Measurements from ENCODE around the gene FGD1. TPM values are rescaled to one million over a fixed set of nuclear protein-coding genes. Genes with fewer than 3 reads are reported as not detected.

FGD1 gene
- total RNA-seq, 1 donor from 2014 or later: 18.0 TPM

GRCh38 chrX:54496936-54497335, 902 bp upstream of the FGD1 start:
- Histone ChIP-seq H3K4me2 (ENCODE audit: low read length) (peak overlapping the region; percentile 90), H3K4me1 (ENCODE audit: insufficient read depth, low read length) (peaks cover 22% of the 10 kb centered on the region), H3K36me3 (ENCODE audit: insufficient read depth, low read length) (no peaks in the 10 kb centered on the region), H3K9ac (ENCODE audit: low read length) (no peak overlapping the region), H3K9me3 (ENCODE audit: insufficient read depth, low read depth, low read length) (no peaks in the 10 kb centered on the region), H3K79me2 (ENCODE audit: insufficient read depth, low read length) (peaks cover 27% of the 10 kb centered on the region), H3K4me3 (ENCODE audit: insufficient read depth, low read depth, low read length) (no peak overlapping the region), H3K27ac (ENCODE audit: low read depth, low read length) (no peak overlapping the region), H3K27me3 (ENCODE audit: insufficient read depth, low read length) (no peaks in the 10 kb centered on the region), H2AFZ (ENCODE audit: low read depth, low read length) (no peak overlapping the region), H4K20me1 (ENCODE audit: insufficient read depth, low read length) (peaks cover 3% of the 10 kb centered on the region)
- Mint-ChIP-seq H3K9me3 (ENCODE audit: unreplicated experiment) (peaks cover 2% of the 10 kb centered on the region), H3K4me3 (ENCODE audit: unreplicated experiment) (peak overlapping the region; percentile 81), H3K27ac (ENCODE audit: unreplicated experiment) (peak overlapping the region; percentile 54), H3K36me3 (ENCODE audit: low read depth, unreplicated experiment) (no peaks in the 10 kb centered on the region), H3K27me3 (ENCODE audit: low read depth, unreplicated experiment) (no peaks in the 10 kb centered on the region), H3K4me1 (ENCODE audit: low read depth, unreplicated experiment) (peaks cover 19% of the 10 kb centered on the region)
- DNase-seq (ENCODE audit: low read depth) (no peak), FAIRE-seq (no peak)
- TF ChIP-seq CTCF (IDR thresholded peaks at IDR 0.05; ENCODE audit: insufficient read depth, low read depth, low read length) (no peak), EZH2 (IDR thresholded peaks at IDR 0.05; ENCODE audit: insufficient read depth, low read length) (no peak)

GRCh38 chrX:54496517-54496852, 451 bp upstream of the FGD1 start:
- FAIRE-seq (no peak), DNase-seq (ENCODE audit: low read depth) (no peak)
- peaks cover 32% of the 10 kb centered on the region for H3K79me2 ChIP-seq (ENCODE audit: insufficient read depth, low read length)
- H3K9me3 ChIP-seq (ENCODE audit: insufficient read depth, low read depth, low read length): no peaks in the 10 kb centered on the region
- no peaks in the 10 kb centered on the region for H3K27me3 ChIP-seq (ENCODE audit: insufficient read depth, low read length)
- H3K27ac ChIP-seq (ENCODE audit: low read depth, low read length): no peak overlapping the region
- Mint-ChIP-seq H3K4me1 (ENCODE audit: low read depth, unreplicated experiment) (peaks cover 21% of the 10 kb centered on the region), H3K36me3 (ENCODE audit: low read depth, unreplicated experiment) (no peaks in the 10 kb centered on the region), H3K9me3 (ENCODE audit: unreplicated experiment) (peaks cover 2% of the 10 kb centered on the region), H3K4me3 (ENCODE audit: unreplicated experiment) (peak overlapping the region; percentile 81), H3K27me3 (ENCODE audit: low read depth, unreplicated experiment) (no peaks in the 10 kb centered on the region), H3K27ac (ENCODE audit: unreplicated experiment) (peak overlapping the region; percentile 54)
- peak overlapping the region; percentile 90 for H3K4me2 ChIP-seq (ENCODE audit: low read length)
- peaks cover 22% of the 10 kb centered on the region for H3K4me1 ChIP-seq (ENCODE audit: insufficient read depth, low read length)
- H3K4me3 ChIP-seq (ENCODE audit: insufficient read depth, low read depth, low read length): peak overlapping the region; percentile 38
- peak overlapping the region; percentile 67 for H2AFZ ChIP-seq (ENCODE audit: low read depth, low read length)
- H4K20me1 ChIP-seq (ENCODE audit: insufficient read depth, low read length): peaks cover 3% of the 10 kb centered on the region
- no peaks in the 10 kb centered on the region for H3K36me3 ChIP-seq (ENCODE audit: insufficient read depth, low read length)
- TF ChIP-seq CTCF (IDR thresholded peaks at IDR 0.05; ENCODE audit: insufficient read depth, low read depth, low read length): no peak
- TF ChIP-seq EZH2 (IDR thresholded peaks at IDR 0.05; ENCODE audit: insufficient read depth, low read length): no peak
- peak overlapping the region; percentile 87 for H3K9ac ChIP-seq (ENCODE audit: low read length)

GRCh38 chrX:54494989-54495813, 833 bp downstream of the FGD1 start:
- H2AFZ ChIP-seq (ENCODE audit: low read depth, low read length): peak overlapping the region; percentile 83

More at GRCh38 chrX:54494989-54495813, 833 bp downstream of the FGD1 start:
- peaks cover 2% of the 10 kb centered on the region for H3K36me3 Mint-ChIP-seq (ENCODE audit: low read depth, unreplicated experiment)
- H3K4me1 ChIP-seq (ENCODE audit: insufficient read depth, low read length): peaks cover 22% of the 10 kb centered on the region
- peak overlapping the region; percentile 90 for H3K4me2 ChIP-seq (ENCODE audit: low read length)
- DNase-seq (ENCODE audit: low read depth): no peak
- FAIRE-seq: no peak
- peak overlapping the region; percentile 90 for H3K4me3 Mint-ChIP-seq (ENCODE audit: unreplicated experiment)
- H3K27me3 Mint-ChIP-seq (ENCODE audit: low read depth, unreplicated experiment): no peaks in the 10 kb centered on the region
- H3K27me3 ChIP-seq (ENCODE audit: insufficient read depth, low read length): no peaks in the 10 kb centered on the region
- H3K36me3 ChIP-seq (ENCODE audit: insufficient read depth, low read length): no peaks in the 10 kb centered on the region
- H3K4me3 ChIP-seq (ENCODE audit: insufficient read depth, low read depth, low read length): peak overlapping the region; percentile 71
- peaks cover 44% of the 10 kb centered on the region for H3K79me2 ChIP-seq (ENCODE audit: insufficient read depth, low read length)
- TF ChIP-seq EZH2 (IDR thresholded peaks at IDR 0.05; ENCODE audit: insufficient read depth, low read length): no peak
- TF ChIP-seq CTCF (IDR thresholded peaks at IDR 0.05; ENCODE audit: insufficient read depth, low read depth, low read length): no peak
- no peaks in the 10 kb centered on the region for H3K9me3 ChIP-seq (ENCODE audit: insufficient read depth, low read depth, low read length)
- no peak overlapping the region for H3K27ac Mint-ChIP-seq (ENCODE audit: unreplicated experiment)
- H3K9me3 Mint-ChIP-seq (ENCODE audit: unreplicated experiment): peaks cover 2% of the 10 kb centered on the region
- peaks cover 3% of the 10 kb centered on the region for H4K20me1 ChIP-seq (ENCODE audit: insufficient read depth, low read length)
- peak overlapping the region; percentile 87 for H3K9ac ChIP-seq (ENCODE audit: low read length)
- peak overlapping the region; percentile 33 for H3K27ac ChIP-seq (ENCODE audit: low read depth, low read length)
- H3K4me1 Mint-ChIP-seq (ENCODE audit: low read depth, unreplicated experiment): peaks cover 25% of the 10 kb centered on the region

All from astrocyte (in vitro differentiated cells and primary cell).